Endothelial cell of umbilical vein (primary cell): ENCODE data around the gene IP6K1.

Experiments used
- CTCF ChIP-seq, 2 donors: IDR thresholded peaks; 1 replicate in 1 of 2; 2 replicates in 1 of 2; pipeline ENCODE4 v1.5.1; 2011; ENCODE audit warnings: low read length in 2 of 2, mild to moderate bottlenecking in 2 of 2, moderate library complexity in 2 of 2, control low read depth in 1 of 2, inconsistent platforms in 1 of 2, low read depth in 1 of 2; ENCODE audit not compliant: insufficient read depth in 1 of 2; ENCODE audit errors: extremely low read depth in 1 of 2
- EZH2 ChIP-seq: IDR thresholded peaks from 2 replicates; pipeline ENCODE4 v1.6.1; 2012; ENCODE audit warnings: borderline replicate concordance, low read depth, mild to moderate bottlenecking, moderate library complexity, low read length, inconsistent platforms; ENCODE audit not compliant: severe bottlenecking

- TF ChIP-seq CTCF (IDR thresholded peaks at IDR 0.05; ENCODE audit: extremely low read depth in 1 of 2, insufficient read depth in 1 of 2, low read depth in 1 of 2, low read length in 2 of 2) (peak in 1 of 2 donors; percentile 2), EZH2 (no peak)
These were observed 40.4 kb downstream of the IP6K1 start for GRCh38 chr3:49745986-49746385.
